Measurements from ENCODE around the gene MICAL3.

The MICAL3 gene

GRCh38 chr22:17739196-17739975 is 285.0 kb downstream of the MICAL3 start:
- FAIRE-seq: no peak
- DNase-seq (ENCODE audit: low spot score): no peak

GRCh38 chr22:17738386-17739128 is 285.8 kb downstream of the MICAL3 start:
- FAIRE-seq: no peak

More at GRCh38 chr22:17738386-17739128, 285.8 kb downstream of the MICAL3 start:
- no peak for DNase-seq (ENCODE audit: low spot score)

Measured in RCC 7860 (cell line).